EH (cell line): ENCODE results near the gene PAK1.
"Not testable (repeated sequence)": the region's sequence is repeated elsewhere in the genome, so short reads cannot be mapped to it uniquely, and the experiment has no call there.

Source experiments
- DNase-seq: peaks from one replicate; pipeline ENCODE4 v3.0.0-alpha.2; 2015; ENCODE audit warnings: low read depth

Gene PAK1

DNA sequence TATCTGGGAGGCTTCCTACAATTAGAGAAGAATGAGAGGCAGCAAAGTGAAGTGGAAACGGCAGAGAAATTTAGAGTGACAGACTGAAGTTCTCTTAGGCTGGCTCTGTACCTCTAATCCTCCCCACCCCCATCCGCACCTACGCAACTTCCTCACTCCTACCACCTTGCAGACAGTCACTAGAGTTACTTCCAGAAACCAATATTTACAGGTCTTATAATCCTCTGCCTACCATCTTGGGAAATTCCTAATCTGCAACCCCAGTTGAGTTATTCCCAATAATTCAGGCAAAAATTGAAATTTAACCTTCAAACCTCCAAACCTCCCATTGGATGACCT lies 71.7 kb downstream of the PAK1 start:
- DNase-seq: no peak

DNA sequence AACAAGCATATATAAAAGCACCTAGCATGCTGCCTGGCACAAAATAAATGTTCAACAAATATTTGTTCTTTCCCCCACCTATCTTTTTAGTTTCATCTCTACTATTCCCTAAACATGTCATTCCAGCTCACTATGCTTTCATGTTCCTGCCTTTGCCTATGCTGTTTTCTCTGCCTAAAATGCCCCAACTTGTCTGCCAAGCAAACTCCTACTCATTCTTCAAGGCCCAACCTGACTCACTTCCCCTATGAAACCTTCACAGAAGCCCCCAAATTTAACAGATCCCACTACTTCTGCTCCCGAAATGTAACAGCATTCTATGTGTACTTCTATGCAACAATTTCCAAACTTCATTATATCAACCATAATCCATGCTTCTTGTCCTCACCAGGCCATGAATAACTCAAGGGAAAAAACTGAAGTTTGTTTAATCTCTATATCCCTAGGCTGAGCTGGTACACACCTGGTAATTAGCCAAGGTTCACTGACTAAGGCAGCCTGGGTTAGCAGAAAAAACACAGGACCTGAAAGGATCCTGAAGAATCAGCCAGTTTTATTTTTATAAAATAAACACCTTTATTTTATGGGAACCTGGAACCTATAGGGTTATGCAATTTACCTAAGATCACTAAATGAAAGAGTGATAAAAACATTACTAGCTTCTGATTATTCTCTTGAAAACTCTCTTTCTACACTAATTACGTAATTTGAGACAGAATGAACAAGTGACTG lies 72.2 kb downstream of the PAK1 start:
- no peak for DNase-seq

DNA sequence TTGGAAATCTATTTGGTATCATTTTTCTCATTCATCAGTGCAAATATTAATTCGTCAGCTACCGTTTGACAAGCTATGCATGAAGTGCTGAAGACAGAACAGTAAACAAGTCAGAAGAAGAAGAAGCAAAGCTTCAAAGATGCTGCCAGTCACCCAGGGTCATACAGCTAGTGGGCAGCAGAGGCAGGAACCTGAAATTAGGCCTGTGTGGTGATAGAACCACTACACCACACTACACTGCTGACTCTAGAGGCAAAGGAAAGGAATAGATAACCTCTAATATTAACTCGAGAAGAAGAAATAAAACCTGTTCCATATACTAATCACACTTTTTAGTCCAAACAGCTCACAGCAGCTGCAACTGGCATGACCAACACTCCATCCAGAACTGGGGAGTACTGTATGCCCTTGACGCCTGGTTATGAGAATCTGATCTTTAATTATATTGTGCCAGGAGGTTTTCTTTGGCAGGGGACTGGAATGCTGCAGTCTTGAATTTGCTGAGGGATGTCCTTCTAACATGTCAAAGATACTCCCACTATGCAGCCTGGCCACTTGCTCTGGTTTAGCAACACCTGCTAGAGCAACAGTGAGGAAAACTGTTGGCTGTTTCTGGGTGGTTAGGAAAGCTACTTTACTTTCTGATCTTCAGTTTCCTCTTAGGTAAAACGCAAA lies 73.0 kb downstream of the PAK1 start:
- no peak for DNase-seq

DNA sequence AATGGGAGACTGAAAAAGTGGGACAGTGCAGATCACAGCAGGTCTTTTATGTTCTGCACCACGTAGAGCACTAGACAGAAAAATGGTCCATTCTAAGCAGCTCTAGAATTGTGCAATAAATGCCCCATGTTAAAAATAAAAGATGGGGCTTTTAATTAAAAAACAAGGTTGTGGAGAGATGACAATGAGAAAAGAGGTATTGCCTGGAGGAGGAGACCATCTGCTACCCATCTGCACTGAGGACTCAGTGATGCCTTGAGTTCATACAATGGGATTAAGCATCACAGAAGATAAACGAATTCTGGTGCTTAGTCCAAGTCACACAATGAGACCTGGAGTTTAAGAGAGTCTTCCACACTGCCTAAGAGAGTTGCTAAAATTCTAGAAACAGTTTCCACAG lies 73.6 kb downstream of the PAK1 start:
- no peak for DNase-seq

DNA sequence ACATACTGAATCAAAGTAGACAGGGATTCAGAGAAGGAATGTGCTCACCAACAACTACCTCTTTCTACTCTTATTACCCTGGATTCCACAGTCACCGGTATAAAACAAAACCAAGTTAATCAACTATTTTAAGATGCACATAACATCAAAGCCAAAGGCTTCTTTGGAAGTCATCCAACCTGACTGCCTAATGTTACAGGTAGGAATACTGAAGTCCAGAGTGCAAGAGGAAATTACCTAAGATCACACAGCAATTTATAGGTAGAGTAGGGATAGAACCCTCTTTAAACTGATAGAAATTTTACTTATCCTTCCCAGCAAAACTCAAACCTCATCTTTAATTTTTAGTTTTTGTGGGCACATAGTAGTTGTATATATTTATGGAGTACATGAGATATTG lies 76.3 kb downstream of the PAK1 start:
- DNase-seq: no peak

DNA sequence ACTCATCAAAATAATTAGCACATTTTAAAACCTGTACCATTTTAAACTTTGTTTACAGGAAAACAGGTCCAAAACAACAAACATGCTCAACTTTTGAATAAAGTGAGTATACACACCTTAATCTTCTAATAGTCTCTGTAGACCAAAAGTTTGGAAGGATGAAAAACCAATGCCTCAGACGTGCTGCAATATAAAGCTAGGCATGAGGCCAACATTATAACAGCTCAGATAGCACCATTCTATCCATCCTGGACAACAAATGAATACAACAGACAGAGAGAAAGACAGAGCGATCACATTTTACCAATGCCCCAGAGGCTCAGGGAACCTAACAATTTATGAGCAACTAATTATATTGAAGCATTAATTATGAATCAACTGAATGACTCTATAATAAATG lies 77.0 kb downstream of the PAK1 start:
- DNase-seq: no peak

DNA sequence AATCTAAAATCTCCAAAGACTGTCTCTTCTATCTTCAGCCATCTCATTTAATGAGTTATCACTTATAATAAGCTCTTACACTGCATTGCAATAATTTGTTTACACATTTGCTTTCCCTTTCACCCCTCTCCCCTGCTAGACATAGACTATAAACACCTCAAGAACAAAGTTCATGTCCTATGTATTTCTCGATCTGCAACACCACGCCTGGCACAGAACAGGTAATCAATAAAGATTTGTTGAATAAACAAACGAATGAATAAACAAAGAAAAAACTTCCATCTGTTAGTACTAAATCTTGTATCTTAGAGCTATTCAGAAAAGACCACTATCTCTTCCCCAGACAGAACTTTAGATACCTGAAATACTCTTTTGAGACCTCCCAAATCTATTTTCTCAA lies 77.6 kb downstream of the PAK1 start:
- no peak for DNase-seq

DNA sequence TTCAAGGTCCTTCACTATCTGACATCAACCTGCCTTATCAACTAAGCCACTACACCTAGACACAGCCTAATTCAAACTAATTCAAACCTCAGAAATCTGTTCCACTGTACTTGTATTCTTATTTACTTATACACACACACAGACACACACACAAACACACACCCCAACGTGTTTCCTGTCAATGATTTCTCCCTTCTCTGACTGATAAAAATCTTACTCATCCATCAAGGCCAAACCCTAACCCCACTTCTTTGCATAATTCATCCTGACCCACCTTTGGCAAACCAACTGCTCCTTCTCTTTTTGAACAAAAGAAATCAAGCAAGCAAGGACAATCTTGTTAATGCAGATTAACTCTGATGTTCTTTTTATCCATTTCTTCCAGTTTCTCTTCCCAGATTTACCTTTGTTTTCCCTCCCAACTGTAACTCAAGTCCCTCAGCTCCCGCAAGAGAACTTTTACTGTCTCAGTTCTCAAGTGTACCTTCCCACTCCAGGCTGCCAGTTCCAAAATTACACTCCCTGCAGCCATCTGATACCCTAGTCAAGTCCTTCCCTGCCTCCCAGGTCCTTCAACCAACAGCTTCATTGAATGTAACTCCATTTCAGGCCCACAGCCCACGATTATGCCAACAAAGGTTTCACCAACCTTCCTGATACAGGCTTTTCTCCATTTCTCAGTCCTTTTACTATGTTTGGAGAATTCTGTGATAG lies 78.3 kb downstream of the PAK1 start:
- no peak for DNase-seq

DNA sequence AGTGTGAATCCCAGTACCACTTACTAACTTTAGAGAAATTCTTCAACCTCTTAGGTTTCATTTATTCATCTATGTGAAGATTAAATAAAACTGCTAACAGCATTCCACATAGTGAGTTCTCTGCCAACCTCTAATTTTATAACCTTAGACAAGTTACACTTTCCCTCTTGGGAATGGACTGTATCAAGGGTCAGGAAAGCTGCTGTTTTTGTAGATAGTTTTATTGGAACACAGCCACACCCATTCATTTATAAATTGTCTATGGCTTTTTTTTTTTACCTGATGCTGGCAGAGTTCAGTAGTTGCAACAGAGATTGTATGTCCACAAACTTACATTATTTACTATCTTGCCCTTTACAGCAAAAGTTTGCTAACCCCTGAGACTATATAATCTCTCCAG lies 81.1 kb downstream of the PAK1 start:
- DNase-seq: no peak

DNA sequence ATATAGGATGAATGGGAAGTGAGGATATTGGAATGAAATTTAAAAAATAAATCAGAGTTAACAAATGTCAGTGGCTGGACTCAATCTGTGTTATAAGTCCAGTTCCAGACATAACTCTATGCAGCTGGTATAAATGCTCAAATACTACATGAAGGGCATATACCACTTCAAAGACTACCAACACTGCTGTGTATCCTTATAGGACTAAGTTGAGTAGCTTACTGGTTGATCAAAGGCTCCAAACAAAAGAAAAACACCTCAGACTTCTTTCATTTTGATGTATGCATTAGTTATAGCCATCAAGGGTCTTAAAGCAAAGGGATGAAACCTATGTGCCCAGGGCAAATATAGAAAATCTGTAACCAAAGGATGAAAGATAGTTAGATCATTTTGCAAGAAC lies 86.2 kb downstream of the PAK1 start:
- no peak for DNase-seq

DNA sequence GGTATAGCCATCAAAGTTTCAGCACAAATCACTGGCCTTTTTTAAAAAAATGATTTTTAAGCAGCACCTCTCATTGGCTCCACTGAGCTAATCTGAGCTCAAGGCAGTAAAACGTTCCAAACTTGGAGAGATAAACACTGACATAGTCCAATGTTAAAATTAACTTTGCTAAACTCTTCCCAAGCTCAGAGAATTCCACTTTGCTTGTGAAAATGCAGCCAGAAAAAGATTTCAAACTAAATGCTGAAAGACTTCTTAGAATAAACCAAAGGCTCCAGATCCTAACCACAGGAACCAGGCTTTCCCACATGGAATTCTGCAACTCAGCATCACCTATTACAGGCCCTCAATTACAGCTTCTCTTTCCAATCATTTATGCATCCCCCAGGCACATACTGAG lies 87.7 kb downstream of the PAK1 start:
- DNase-seq: peak; percentile 48

DNA sequence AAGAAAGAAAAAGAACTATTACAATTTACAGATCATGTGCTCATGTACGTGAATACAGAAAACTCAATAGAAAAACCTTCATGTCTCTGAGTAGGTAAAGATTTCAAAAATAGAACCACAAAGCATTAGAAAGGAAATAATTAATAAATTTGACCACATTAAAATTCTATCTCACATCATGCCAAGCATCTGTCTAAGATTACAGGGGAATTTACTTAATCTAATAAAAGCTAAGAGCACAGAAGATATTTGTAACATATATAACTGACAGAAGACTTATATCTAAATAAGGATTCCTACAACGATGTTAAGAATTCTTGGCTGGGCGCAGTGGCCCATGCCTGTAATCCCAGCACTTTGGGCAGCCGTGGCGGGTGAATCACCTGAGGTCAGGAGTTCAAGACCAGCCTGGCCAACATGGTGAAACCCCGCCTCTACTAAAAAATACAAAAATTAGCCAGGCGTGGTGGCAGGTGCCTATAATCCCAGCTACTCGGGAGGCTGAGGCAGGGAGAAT lies 88.6 kb downstream of the PAK1 start:
- DNase-seq: not testable (repeated sequence)

DNA sequence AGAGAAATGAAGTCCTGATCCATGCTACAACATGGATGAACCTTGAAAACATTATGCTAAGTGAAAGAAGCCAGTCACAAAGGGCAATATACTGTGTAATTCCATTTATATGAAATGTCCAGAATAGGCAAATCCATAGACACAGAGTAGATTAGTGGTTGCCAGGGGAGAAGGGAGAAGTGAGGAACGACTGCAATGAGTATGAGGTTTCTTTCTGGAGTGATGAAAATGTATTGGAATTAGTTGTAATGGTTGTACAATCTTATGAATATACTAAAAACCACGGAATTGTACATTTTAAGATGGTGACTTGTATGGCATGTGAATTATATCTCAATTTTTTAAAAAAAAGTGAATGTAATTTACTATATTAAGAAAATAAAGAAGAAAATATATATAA lies 89.3 kb downstream of the PAK1 start:
- DNase-seq: no peak

DNA sequence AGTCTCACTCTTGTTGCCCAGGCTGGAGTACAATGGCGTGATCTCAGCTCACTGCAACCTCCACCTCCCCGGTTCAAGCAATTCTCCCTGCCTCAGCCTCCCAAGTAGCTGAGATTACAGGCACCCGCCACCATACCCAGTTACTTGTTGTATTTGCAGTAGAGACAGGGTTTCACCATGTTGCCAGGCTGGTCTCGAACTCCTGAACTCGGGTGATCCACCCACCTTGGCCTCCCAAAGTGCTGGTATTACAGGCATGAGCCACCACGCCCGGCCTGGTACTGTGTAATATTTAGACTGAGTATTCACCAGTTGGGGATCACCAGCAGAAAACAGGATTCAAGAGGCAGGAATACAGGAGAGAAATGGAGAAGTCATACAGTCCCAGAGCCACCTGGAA lies 90.5 kb downstream of the PAK1 start:
- DNase-seq: not testable (repeated sequence)

DNA sequence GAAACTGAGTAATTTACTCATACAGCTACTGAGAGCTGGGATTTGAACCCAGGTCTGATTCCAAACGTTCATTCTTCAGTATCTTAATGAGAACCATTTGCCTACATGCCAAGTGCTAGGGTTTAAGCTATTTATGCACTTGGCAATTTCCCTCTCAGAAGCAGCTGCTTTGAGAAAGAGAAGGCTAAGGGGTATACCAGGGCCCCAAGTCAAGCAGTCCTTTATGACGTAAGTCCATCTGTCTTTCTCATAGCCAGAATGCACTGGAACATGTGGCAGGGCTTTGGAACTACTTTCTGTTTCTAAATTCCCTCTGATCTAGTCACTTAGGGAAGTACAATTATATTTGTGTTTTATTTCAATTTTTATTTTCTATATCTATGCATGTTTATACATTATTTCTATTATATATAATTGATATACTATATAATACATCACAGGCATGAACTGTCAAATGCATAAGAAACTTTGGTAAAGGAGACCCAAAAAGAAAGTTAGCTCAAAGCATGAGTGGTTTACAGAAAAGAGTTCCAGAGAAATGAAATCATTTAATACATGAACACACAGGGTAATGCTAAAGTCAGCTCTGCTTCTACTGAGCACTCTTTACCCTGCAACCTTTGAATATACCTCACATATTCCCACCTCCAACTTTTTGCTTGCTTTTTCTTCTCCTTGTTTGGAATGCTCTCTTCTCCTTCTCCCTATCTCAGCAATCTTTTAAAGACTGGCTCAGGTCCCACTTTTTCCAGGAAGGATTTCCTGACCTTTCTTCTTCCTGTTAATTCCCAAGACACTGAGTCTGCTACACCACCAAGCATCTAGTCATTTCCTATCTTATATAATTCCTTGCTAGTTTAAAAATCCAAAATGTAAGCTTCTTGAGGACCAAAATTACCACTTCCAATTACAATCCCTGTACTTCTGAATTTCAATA lies 91.9 kb downstream of the PAK1 start:
- peak; percentile 72 for DNase-seq

DNA sequence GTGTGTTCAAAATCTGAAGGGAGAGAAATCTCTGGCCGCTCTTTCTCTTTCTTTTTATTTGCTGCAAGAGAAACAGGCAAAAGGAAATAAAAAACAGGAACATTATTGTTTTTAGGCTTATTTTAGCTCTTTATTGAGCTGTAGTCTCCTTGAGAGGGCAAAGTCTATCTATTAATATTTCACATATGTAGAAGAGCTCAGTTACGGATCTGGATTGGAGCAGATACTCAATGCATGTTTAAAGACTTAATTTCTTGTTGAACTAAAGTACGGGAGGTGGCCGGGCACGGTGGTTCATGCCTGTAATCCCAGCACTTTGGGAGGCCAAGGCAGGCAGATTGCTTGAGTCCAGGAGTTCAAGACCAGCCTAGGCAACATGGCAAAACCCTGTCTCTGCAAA lies 94.0 kb downstream of the PAK1 start:
- no peak for DNase-seq

DNA sequence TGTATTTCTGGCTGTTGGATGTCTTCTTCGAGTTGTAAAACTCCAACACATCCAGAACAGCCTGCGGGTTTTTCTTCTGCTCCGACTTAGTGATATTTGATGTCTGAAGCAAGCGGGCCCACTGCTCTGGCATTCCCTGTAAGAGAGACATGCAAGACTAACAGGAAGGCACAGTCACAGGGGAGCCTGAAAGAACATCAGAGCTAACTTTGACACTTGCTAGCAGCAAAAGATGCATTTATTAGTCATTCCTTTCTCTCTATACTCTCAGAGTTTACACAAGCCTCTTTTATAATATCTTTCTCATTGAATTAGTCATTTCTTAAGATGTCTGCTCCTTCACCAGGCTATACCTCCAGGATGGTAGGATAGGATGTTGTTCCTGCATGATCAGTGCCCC lies 94.6 kb downstream of the PAK1 start:
- DNase-seq: peak; percentile 71

DNA sequence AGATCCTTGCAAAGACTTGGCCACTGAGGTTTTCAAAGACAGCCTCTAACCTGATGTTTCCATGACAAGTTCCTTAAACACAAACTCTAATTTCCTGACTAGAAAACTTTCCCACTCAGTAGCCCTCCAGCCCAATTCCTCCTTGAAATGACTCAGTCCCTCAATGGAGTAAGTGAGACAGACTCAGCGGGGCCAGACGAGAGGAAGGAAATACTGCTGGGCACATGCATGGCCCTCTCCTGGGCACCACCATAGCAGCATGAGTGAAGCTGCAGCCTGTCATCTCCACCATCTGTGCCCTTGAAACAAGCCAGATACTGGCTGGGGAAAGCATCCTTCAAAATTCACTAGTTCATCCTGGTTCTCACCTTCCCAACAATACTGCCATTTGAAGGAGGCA lies 96.2 kb downstream of the PAK1 start:
- DNase-seq: peak; percentile 31

DNA sequence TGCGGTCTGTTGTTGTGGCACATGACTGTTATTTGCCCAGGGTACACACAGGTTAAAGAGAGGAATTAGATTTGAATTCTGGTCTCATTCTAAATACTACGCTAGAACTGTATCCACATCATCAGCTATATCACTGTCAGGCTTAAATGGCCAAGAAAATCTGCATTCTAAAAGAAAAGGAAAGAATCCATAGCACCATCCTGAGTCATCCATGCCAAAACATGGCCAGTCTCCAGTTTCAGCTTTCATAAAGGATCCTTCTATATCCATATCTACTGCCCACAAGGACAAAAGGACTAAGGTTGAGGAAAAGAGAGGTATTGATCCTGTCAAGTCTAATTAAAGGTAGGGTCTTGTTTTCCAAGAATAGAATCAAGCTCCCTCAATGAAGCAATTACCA lies 98.8 kb downstream of the PAK1 start:
- peak; percentile 64 for DNase-seq

DNA sequence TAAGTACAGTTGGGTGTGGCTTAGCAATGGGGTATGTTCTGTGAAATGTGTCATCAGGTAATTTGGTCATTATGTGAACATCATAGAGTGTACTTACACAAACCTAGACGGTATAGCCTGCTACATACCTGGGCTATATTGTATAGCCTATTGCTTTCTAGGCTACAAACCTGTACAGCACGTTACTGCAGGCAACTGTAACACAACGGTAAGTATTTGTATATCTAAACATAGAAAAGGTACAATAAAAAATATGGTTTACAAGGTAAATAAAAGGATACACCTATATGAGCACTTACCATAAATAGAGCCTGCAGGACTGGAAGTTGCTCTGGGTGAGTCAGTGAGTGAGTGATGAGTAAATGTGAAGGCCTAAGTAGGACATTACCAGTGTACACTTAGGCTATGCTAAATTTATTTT lies 99.3 kb downstream of the PAK1 start:
- DNase-seq: peak; percentile 31

DNA sequence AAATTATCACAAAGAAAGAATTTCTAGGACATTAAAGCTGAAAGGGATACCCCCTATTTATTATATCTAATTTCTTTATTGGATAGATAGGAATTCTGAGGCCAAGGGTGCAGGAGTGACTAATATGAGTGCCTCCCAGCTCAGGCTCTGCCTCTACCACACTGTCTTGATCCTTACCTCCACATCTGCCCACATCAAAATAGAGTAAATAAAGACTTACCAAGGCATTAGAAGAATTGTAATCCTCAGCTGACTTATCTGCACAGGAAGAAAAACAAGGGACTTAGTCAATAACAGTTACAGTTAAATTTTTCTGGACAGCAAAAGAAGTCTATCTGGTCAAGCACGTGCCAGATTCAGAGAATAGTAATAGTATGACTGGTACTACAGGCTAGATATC lies 99.8 kb downstream of the PAK1 start:
- DNase-seq: peak; percentile 13

DNA sequence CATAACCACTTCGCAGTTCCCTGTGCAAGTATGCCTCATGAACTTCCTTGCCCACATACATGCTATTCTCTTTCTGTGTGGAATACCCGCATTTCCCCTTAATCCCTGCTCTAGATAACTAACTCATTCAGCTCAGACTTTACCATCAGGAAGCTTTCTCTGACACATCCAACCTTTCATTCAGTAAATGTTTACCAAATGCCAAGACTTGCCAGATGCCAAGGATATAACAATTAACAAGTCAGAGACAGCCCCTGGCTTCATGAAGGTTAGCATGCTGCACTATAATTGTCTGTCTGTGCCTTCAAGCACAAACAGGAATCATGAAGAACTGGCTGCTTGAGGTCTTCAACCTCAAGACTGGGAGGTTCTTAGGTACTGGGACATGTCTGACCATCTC lies 101.2 kb downstream of the PAK1 start:
- no peak for DNase-seq
